Measurements from ENCODE around the gene PPFIBP1. TPM values are rescaled to one million over a fixed set of nuclear protein-coding genes. Genes with fewer than 3 reads are reported as not detected.
A peak's percentile ranks its signal among the peaks of the same experiment; 100 is the strongest.

PPFIBP1 gene
- total and polyA plus RNA-seq, 2 of the 13 experiments (the other 11 are each of a cell fraction or from before 2014, with no cell fraction given) = 16.2 to 21.8 TPM

DNA sequence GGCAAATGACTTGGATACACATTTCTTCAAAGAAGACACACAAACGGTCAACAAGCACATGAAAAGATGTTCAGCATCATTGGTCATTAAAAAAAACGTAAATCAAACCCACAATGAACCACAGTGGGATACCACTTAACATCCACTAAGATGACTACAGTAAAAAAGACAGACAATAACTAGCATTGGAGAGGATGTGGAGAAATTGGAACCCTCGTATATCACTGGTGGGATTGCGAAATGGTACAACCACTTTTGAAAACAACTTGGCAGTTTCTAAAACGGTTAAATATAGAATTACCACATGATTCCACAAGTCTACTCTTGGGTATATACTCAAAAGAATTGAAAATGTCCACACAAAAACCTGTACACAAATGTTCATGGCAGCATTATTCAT, 25.2 kb upstream of the PPFIBP1 start:
- H3K4me1 ChIP-seq (ENCODE audit: insufficient read depth, low read length) = no peaks in the 10 kb centered on the region
- in situ Hi-C loops (cut with HindIII; ENCODE audit: extremely low pct_ligation_motif_present, low pct_unique_long_range_greater_than_20kb) (no loop called here), intact Hi-C loops (cut with micrococcal nuclease; ENCODE audit: unreplicated experiment) (no loop called here)
- H3K4me2 ChIP-seq (ENCODE audit: low read depth, low read length) = no peak overlapping the region
- TF ChIP-seq CEBPB (IDR thresholded peaks at IDR 0.05; ENCODE audit: borderline replicate concordance, low read depth, low read length) = peak; percentile 72
- TF ChIP-seq ZBTB7A (CRISPR knock-in tag; IDR thresholded peaks at IDR 0.05) = no peak
- H2AFZ ChIP-seq (ENCODE audit: low read length) = no peak overlapping the region
- ChIA-PET CTCF (ENCODE audit: low intra/inter-chr PET ratio, low total read pairs) (no interaction called here), POLR2A (no interaction called here)
- H3K4me3 ChIP-seq (replicated peaks in 1 of 3; ENCODE audit: insufficient read depth in 1 of 3, low read depth in 2 of 3, low read length in 3 of 3) = no peak overlapping the region
- WGBS (ENCODE audit: low lambda C conversion rate) = 22% methylated on average over 5 of the region's 5 CpGs
- no peaks in the 10 kb centered on the region for H3K27me3 ChIP-seq (ENCODE audit: control insufficient read depth in 1 of 2, insufficient read depth in 2 of 2, low read length in 2 of 2)
- H3K79me2 ChIP-seq (ENCODE audit: insufficient read depth, low read length) = no peaks in the 10 kb centered on the region
- no peak overlapping the region for H3K27ac ChIP-seq (ENCODE audit: extremely low read length, insufficient read depth, low read length)
- H3K36me3 ChIP-seq (replicated peaks in 1 of 2; ENCODE audit: control insufficient read depth in 1 of 2, insufficient read depth in 2 of 2, low read length in 2 of 2) = no peaks in the 10 kb centered on the region
- ATAC-seq (no peak), FAIRE-seq (no peak), DNase-seq (ENCODE audit: low spot score) (no peak)
- no peaks in the 10 kb centered on the region for H4K20me1 ChIP-seq (ENCODE audit: insufficient read depth, low read length)
- BruUV-seq (replicated peaks) = no TSS peak
- H3K9me3 ChIP-seq (ENCODE audit: low read length) = no peaks in the 10 kb centered on the region
- H3K9ac ChIP-seq (ENCODE audit: insufficient read depth, low read depth, low read length) = no peak overlapping the region

DNA sequence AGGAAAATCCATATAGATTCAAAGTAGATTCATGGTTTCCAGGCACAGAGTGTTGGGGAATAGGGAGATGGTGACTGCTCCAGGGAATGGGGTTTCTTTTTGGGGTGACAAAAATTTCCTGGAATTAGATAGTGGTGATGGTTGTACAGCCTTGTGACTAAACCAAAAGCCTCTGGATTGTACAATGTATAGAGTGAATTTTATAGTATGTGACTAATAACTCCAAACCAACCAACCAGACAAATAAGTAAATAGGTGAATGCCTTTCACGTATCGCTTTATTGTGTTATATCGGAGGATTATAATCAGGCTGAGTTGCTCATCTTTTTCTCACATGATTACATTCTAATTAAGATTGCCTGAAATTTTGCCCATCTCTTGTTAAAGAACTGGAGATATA, 24.6 kb upstream of the PPFIBP1 start:
- in situ Hi-C loops (cut with HindIII; ENCODE audit: extremely low pct_ligation_motif_present, low pct_unique_long_range_greater_than_20kb) = no loop called here
- no peaks in the 10 kb centered on the region for H3K9me3 ChIP-seq (ENCODE audit: low read length)
- H4K20me1 ChIP-seq (ENCODE audit: insufficient read depth, low read length) = no peaks in the 10 kb centered on the region
- ATAC-seq = no peak
- no peaks in the 10 kb centered on the region for H3K4me1 ChIP-seq (ENCODE audit: insufficient read depth, low read length)
- no peak for FAIRE-seq
- no peak overlapping the region for H3K27ac ChIP-seq (ENCODE audit: extremely low read length, insufficient read depth, low read length)
- BruUV-seq (replicated peaks) = no TSS peak
- WGBS (ENCODE audit: low lambda C conversion rate) = 94% methylated on average over 3 of the region's 3 CpGs
- H3K27me3 ChIP-seq (ENCODE audit: control insufficient read depth in 1 of 2, insufficient read depth in 2 of 2, low read length in 2 of 2) = no peaks in the 10 kb centered on the region; a peak in 1 of 5 replicates
- TF ChIP-seq, protein P1, sequence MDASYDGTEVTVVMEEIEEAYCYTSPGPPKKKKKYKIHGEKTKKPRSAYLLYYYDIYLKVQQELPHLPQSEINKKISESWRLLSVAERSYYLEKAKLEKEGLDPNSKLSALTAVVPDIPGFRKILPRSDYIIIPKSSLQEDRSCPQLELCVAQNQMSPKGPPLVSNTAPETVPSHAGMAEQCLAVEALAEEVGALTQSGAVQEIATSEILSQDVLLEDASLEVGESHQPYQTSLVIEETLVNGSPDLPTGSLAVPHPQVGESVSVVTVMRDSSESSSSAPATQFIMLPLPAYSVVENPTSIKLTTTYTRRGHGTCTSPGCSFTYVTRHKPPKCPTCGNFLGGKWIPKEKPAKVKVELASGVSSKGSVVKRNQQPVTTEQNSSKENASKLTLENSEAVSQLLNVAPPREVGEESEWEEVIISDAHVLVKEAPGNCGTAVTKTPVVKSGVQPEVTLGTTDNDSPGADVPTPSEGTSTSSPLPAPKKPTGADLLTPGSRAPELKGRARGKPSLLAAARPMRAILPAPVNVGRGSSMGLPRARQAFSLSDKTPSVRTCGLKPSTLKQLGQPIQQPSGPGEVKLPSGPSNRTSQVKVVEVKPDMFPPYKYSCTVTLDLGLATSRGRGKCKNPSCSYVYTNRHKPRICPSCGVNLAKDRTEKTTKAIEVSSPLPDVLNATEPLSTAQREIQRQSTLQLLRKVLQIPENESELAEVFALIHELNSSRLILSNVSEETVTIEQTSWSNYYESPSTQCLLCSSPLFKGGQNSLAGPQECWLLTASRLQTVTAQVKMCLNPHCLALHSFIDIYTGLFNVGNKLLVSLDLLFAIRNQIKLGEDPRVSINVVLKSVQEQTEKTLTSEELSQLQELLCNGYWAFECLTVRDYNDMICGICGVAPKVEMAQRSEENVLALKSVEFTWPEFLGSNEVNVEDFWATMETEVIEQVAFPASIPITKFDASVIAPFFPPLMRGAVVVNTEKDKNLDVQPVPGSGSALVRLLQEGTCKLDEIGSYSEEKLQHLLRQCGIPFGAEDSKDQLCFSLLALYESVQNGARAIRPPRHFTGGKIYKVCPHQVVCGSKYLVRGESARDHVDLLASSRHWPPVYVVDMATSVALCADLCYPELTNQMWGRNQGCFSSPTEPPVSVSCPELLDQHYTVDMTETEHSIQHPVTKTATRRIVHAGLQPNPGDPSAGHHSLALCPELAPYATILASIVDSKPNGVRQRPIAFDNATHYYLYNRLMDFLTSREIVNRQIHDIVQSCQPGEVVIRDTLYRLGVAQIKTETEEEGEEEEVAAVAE (CRISPR knock-in tag; IDR thresholded peaks at IDR 0.05; ENCODE audit: borderline replicate concordance) = no peak
- no peak for TF ChIP-seq TAF1 (CRISPR knock-in tag; IDR thresholded peaks at IDR 0.05)
- TF ChIP-seq TCF7 (IDR thresholded peaks at IDR 0.05; ENCODE audit: low read depth) = no peak
- no peak for TF ChIP-seq PAX8 (CRISPR knock-in tag; IDR thresholded peaks at IDR 0.05; ENCODE audit: borderline replicate concordance)
- no peak for TF ChIP-seq ZNF598 (CRISPR knock-in tag; IDR thresholded peaks at IDR 0.05; ENCODE audit: borderline replicate concordance)
- TF ChIP-seq, protein P2, sequence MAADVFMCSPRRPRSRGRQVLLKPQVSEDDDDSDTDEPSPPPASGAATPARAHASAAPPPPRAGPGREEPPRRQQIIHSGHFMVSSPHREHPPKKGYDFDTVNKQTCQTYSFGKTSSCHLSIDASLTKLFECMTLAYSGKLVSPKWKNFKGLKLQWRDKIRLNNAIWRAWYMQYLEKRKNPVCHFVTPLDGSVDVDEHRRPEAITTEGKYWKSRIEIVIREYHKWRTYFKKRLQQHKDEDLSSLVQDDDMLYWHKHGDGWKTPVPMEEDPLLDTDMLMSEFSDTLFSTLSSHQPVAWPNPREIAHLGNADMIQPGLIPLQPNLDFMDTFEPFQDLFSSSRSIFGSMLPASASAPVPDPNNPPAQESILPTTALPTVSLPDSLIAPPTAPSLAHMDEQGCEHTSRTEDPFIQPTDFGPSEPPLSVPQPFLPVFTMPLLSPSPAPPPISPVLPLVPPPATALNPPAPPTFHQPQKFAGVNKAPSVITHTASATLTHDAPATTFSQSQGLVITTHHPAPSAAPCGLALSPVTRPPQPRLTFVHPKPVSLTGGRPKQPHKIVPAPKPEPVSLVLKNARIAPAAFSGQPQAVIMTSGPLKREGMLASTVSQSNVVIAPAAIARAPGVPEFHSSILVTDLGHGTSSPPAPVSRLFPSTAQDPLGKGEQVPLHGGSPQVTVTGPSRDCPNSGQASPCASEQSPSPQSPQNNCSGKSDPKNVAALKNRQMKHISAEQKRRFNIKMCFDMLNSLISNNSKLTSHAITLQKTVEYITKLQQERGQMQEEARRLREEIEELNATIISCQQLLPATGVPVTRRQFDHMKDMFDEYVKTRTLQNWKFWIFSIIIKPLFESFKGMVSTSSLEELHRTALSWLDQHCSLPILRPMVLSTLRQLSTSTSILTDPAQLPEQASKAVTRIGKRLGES (CRISPR knock-in tag; IDR thresholded peaks at IDR 0.05; ENCODE audit: borderline replicate concordance) = no peak
- TF ChIP-seq ELF1 (CRISPR knock-in tag; IDR thresholded peaks at IDR 0.05) = no peak
- TF ChIP-seq ZNF562 (CRISPR knock-in tag; IDR thresholded peaks at IDR 0.05; ENCODE audit: borderline replicate concordance) = no peak
- TF ChIP-seq ZNF616 (CRISPR knock-in tag; IDR thresholded peaks at IDR 0.05; ENCODE audit: low read depth) = no peak
- ChIA-PET POLR2A (no interaction called here), CTCF (ENCODE audit: low intra/inter-chr PET ratio, low total read pairs) (no interaction called here)
- no peak overlapping the region for H3K9ac ChIP-seq (ENCODE audit: insufficient read depth, low read depth, low read length)
- no peak overlapping the region for H3K4me2 ChIP-seq (ENCODE audit: low read depth, low read length)
- intact Hi-C loops (cut with micrococcal nuclease; ENCODE audit: unreplicated experiment) = no loop called here
- no peaks in the 10 kb centered on the region for H3K79me2 ChIP-seq (ENCODE audit: insufficient read depth, low read length)
- H3K4me3 ChIP-seq (replicated peaks in 1 of 3; ENCODE audit: insufficient read depth in 1 of 3, low read depth in 2 of 3, low read length in 3 of 3) = no peak overlapping the region
- no peak for DNase-seq (ENCODE audit: low spot score)
- no peak overlapping the region for H2AFZ ChIP-seq (ENCODE audit: low read length)
- H3K36me3 ChIP-seq (replicated peaks in 1 of 2; ENCODE audit: control insufficient read depth in 1 of 2, insufficient read depth in 2 of 2, low read length in 2 of 2) = no peaks in the 10 kb centered on the region
